NCI-H1436 (cell line): Measurements from ENCODE around the gene PLCB1.

Experiments used
- DNase-seq: peaks from one replicate; lab custom pipeline; 2025; lab: John Stamatoyannopoulos, UW

Gene PLCB1

DNA sequence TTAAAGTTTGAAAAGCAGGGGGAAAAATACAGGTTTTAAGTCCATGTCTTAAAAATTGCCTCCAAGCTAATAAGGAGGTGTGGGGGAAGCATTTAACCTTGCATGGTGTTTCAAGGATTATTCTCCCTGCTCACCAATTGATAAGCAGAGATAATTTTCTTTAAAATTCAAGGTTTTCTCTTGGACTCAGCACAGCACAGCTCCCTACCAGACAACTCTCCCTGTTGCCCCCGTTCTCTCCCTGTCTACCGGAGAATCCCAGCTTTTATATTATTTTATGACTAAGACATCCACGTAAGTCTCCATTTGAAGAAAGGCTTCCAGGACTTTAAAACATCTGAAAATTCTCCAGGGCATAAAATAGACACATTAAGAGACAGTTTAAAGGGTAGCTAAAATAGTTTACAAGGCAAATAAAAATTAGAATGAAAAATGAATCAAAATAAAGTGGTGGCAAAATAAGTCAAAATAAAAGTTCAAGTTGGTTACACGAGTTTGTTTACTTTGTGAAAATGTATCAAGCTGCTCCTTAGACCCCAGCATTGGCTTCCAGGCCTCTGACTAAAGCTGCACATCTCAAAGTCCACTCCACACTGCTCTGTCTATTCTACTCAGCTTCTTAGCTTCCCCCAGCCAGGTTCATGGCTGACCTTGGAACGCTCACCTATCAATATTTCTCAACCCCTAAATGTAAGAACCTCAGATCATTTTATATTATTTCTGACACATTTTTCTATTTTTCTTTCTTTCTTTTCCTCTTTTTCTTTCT is 748.2 kb downstream of the PLCB1 start:
- no peak for DNase-seq

- DNase-seq: no peak
Measured at GRCh38 chr20:8891039-8891438, 759.0 kb downstream of the PLCB1 start.

- DNase-seq: no peak
Measured at GRCh38 chr20:8895472-8895871, 763.4 kb downstream of the PLCB1 start.

- DNase-seq: no peak
Measured at GRCh38 chr20:8898823-8899222, 766.8 kb downstream of the PLCB1 start.

DNA sequence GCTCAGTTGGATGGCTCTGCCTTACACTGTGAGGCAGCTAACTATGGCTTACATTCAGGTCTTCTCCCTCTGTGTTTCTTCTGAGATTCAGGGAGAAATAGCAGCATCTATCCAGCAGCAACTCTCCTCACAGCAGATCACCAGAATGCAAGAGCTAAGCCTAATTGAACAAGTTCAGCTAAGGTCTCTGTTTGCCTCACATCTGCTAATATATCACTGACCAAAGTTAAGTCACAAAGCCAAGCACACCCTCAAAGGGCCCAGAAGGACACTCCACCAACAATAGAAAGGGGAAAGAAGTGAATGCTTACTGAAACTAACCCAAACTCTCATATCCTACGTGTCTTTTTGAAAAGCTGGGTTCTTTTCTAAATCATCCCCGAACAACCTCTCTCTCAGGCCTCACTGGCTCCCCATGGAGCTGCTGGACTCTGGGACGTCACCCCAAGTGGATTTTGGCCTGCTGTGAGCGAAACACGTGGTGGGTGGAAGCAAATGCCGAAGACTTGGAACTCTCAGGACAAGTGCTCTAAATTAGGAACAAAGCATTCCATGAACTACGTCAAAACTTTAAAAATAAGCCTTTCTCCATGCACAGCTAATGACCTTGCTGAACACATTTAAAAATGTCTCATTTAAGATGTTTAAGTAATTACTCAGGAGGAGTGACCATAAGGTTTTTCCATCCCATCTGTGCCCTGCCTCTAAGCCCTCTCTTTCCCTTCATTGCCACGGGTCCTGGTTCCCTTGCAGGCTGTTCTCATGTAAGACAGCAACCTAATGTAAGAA is 769.4 kb downstream of the PLCB1 start:
- no peak for DNase-seq

- DNase-seq: no peak
Measured at GRCh38 chr20:8903655-8904605, 771.9 kb downstream of the PLCB1 start.

- no peak for DNase-seq
Measured at GRCh38 chr20:8909596-8909995, 777.5 kb downstream of the PLCB1 start.

- DNase-seq: no peak
Measured at GRCh38 chr20:8912096-8912495, 780.0 kb downstream of the PLCB1 start.

DNA sequence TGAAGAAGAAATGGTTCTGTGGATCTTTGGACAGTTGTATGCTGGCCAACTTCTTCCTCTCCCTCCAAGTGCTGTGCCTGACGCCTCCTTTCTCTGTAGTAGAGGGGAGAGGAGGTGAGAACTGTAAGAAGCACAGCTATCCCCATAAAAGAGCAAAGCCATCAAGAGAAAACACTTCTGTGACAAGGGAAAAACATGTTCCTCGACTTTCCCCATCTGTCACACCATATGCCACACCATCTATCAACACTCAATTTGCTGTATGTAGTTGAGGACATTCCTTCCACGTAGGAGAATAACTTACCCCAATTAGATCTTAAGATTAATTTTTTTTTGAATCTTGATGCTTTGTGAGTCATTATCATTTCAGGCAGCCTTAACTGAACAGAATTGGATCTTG is 780.7 kb downstream of the PLCB1 start:
- no peak for DNase-seq

- DNase-seq: no peak
Measured at GRCh38 chr20:8913456-8913855, 781.4 kb downstream of the PLCB1 start.

DNA sequence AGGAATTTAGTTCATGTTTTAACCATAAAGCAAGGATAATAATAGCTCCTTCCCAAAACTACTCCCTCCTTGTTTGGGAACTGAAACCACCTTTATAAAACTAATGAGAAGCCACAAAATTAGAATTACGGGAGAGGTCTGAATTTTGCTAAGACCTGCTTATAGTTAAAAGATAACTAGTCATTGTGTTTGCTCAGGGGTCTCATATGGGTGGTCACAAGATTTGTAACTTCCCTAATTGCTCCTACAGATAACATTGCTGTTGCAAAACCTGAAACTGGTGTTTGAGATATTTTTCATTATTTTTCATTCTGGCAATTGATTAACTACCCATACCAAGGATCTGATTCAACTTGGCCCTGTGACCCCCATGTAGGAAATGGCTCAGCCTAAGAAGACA is 782.4 kb downstream of the PLCB1 start:
- DNase-seq: no peak

GRCh38 chr20:8917084-8917483 is 785.0 kb downstream of the PLCB1 start:
- no peak for DNase-seq

DNA sequence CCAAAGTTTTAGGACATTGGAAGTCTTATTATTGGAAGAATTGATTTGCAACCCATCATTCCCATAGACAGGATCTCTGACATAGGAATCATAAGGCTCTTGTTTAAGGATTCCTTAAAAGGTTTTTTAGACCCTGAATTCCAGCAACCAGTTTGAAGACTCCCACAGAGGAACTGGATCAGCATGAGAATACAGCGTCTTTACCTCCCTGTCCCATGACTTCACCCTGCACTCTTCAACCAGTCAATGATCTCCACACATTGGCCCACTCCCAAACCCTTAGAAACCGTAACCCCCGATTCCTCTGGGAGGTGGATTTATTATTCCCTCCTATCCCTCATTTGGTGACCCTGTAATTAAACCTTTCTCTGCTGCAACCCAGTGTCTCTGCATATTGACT is 786.1 kb downstream of the PLCB1 start:
- no peak for DNase-seq

GRCh38 chr20:8924539-8924938 is 792.5 kb downstream of the PLCB1 start:
- DNase-seq: no peak

DNA sequence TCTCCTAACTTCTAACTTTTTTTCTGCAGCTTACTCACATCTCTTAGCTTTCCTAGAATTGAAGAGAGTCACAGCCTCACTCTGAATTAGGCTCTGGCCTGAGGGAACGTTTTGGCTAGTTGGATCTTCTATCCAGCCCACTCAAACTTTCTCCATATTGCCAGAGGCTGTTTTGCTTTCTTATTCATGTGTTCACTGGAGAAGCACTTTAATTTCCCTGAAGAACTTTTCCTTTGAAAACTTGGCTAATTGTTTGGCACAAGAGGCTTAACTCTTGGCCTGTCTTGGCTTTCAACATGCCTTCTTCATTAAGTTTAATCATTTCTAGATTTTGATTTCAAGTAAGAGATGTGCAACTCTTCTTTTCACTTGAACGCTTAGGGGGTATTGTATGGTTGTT is 798.7 kb downstream of the PLCB1 start:
- no peak for DNase-seq

DNA sequence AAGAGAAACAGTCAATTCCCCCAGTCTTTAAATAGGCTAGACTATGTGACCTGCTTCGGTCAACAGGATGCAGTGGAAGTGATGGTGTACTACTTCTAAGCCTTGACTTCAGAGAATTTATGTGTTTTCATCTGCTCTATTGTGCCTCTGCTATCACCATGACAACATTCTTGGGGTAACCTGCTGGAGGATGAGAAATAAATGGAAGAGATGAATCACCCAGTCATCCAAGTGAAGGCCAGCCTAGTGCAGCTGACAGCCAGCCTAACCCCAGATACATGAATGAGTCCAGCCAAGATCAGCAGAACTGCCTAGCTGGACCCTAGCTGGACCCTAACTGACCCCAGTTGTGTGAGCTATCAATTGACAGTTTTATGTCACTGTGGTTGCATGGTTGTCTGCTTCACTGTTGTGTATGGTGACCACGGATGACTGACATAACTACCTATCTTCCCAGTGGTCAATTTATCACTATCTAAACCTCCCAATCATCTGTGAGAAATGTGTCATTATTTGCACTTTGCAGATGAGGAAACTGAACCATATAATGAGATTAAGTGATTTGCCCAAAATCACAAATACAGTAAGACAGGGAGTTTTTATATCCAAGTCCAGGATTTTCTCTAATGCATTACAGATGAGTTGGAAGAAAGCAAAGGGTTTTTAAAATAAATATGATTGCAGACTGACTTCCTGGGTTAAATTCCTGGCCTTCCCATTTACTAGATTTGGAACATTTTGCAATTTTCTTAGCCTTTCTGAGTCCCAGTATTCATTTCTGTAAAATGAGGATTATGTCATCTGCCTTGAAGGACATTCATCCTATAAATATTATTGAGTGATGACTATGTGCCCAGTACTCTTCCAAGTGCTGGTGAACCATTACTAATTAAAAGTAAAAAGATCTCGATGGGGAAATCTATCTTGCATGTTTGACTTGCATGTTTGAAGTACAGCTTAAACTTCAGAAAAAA is 800.4 kb downstream of the PLCB1 start:
- DNase-seq: no peak

DNA sequence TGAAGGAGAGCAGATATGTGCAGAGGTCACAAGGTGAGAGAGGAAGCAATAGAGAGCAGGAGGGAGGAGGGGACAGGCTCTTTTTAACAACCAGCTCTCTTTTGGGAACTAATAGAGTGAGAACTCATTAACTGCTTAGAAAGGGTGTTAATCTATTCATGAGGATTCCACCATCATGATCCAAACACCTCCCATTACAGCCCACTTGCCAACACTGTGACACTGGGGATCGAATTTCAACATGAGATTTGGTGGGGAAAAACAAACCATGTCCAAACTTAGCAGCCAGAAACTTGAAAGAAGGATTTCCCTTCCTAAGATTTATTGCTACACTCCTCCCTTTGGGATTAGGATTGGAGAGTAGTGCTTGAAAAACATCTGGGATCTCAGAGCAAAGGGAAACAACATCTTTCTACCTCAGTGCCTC is 801.3 kb downstream of the PLCB1 start:
- DNase-seq: no peak

DNA sequence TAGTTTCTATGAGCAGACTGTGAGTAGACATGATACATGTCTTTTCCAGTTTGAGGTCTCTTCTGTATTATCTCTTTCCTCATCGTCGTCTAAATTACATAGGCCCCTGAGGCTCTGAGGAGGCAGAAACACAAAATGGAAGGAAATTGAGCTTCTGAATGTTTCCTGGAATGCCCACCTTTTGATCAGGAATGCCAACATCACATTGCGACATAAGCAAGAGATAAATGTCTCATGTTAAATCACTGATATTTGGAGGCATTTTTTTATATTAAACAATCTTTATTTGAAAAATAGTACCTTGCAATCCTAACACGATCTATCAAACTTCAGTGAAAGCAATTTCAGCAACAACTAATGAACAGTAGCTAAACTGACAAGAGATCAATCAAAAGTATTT is 802.3 kb downstream of the PLCB1 start:
- no peak for DNase-seq
